Measurements from ENCODE around the gene VASH1.
"Not testable (repeated sequence)": the region's sequence is repeated elsewhere in the genome, so short reads cannot be mapped to it uniquely, and the experiment has no call there.

VASH1 gene

GRCh38 chr14:76761136-76761959 is at the start of gene VASH1:
VASH1 (plus strand) TSS chr14:76761468; CDS start chr14:76762822, 1,354 bp downstream.
- no peaks in the 10 kb centered on the region for H3K36me3 ChIP-seq (ENCODE audit: control insufficient read depth, low read depth, low read length)
- peak within 1 kb of the TSS; percentile 20 for H3K9ac ChIP-seq (ENCODE audit: low read length)
- H3K9me3 ChIP-seq (ENCODE audit: control insufficient read depth, low read depth, low read length) = no peaks in the 10 kb centered on the region
- no peak within 1 kb of the TSS for H3K27ac ChIP-seq (ENCODE audit: low read length)
- H3K4me1 ChIP-seq (ENCODE audit: control insufficient read depth, low read depth, low read length) = no peaks in the 10 kb centered on the region
- peaks cover 50% of the 10 kb centered on the region for H3K27me3 ChIP-seq (ENCODE audit: control insufficient read depth, insufficient read depth, low read length)
- H3K4me3 ChIP-seq (ENCODE audit: low read length) = peak within 1 kb of the TSS; percentile 59

- H3K4me1 ChIP-seq (ENCODE audit: control insufficient read depth, low read depth, low read length) = no peaks in the 10 kb centered on the region
- H3K4me3 ChIP-seq (ENCODE audit: low read length) = no peak overlapping the region
- H3K36me3 ChIP-seq (ENCODE audit: control insufficient read depth, low read depth, low read length) = no peaks in the 10 kb centered on the region
- no peaks in the 10 kb centered on the region for H3K27me3 ChIP-seq (ENCODE audit: control insufficient read depth, insufficient read depth, low read length)
- no peak overlapping the region for H3K9ac ChIP-seq (ENCODE audit: low read length)
- H3K9me3 ChIP-seq (ENCODE audit: control insufficient read depth, low read depth, low read length) = no peaks in the 10 kb centered on the region
- no peak overlapping the region for H3K27ac ChIP-seq (ENCODE audit: low read length)
Measured at GRCh38 chr14:76713121-76713520, 48.1 kb upstream of the VASH1 start.

- Histone ChIP-seq H3K27ac (ENCODE audit: low read length) (no peak overlapping the region), H3K9me3 (ENCODE audit: control insufficient read depth, low read depth, low read length) (no peaks in the 10 kb centered on the region), H3K9ac (ENCODE audit: low read length) (no peak overlapping the region), H3K36me3 (ENCODE audit: control insufficient read depth, low read depth, low read length) (no peaks in the 10 kb centered on the region), H3K4me1 (ENCODE audit: control insufficient read depth, low read depth, low read length) (no peaks in the 10 kb centered on the region), H3K4me3 (ENCODE audit: low read length) (no peak overlapping the region), H3K27me3 (ENCODE audit: control insufficient read depth, insufficient read depth, low read length) (no peaks in the 10 kb centered on the region)
Measured at GRCh38 chr14:76714470-76714869, 46.8 kb upstream of the VASH1 start.

GRCh38 chr14:76715101-76715500 is 46.2 kb upstream of the VASH1 start:
- no peak overlapping the region for H3K4me3 ChIP-seq (ENCODE audit: low read length)
- peaks cover 1% of the 10 kb centered on the region for H3K4me1 ChIP-seq (ENCODE audit: control insufficient read depth, low read depth, low read length)
- no peak overlapping the region for H3K9ac ChIP-seq (ENCODE audit: low read length)
- H3K27me3 ChIP-seq (ENCODE audit: control insufficient read depth, insufficient read depth, low read length) = no peaks in the 10 kb centered on the region
- no peak overlapping the region for H3K27ac ChIP-seq (ENCODE audit: low read length)
- H3K36me3 ChIP-seq (ENCODE audit: control insufficient read depth, low read depth, low read length) = no peaks in the 10 kb centered on the region
- no peaks in the 10 kb centered on the region for H3K9me3 ChIP-seq (ENCODE audit: control insufficient read depth, low read depth, low read length)

GRCh38 chr14:76715511-76716081 is 45.7 kb upstream of the VASH1 start:
- Histone ChIP-seq H3K27me3 (ENCODE audit: control insufficient read depth, insufficient read depth, low read length) (no peaks in the 10 kb centered on the region), H3K4me1 (ENCODE audit: control insufficient read depth, low read depth, low read length) (peaks cover 3% of the 10 kb centered on the region), H3K9me3 (ENCODE audit: control insufficient read depth, low read depth, low read length) (no peaks in the 10 kb centered on the region), H3K9ac (ENCODE audit: low read length) (no peak overlapping the region), H3K36me3 (ENCODE audit: control insufficient read depth, low read depth, low read length) (no peaks in the 10 kb centered on the region), H3K4me3 (ENCODE audit: low read length) (no peak overlapping the region), H3K27ac (ENCODE audit: low read length) (no peak overlapping the region)

- Histone ChIP-seq H3K4me1 (ENCODE audit: control insufficient read depth, low read depth, low read length) (peaks cover 3% of the 10 kb centered on the region), H3K4me3 (ENCODE audit: low read length) (no peak overlapping the region), H3K9ac (ENCODE audit: low read length) (no peak overlapping the region), H3K9me3 (ENCODE audit: control insufficient read depth, low read depth, low read length) (no peaks in the 10 kb centered on the region), H3K27me3 (ENCODE audit: control insufficient read depth, insufficient read depth, low read length) (no peaks in the 10 kb centered on the region), H3K36me3 (ENCODE audit: control insufficient read depth, low read depth, low read length) (no peaks in the 10 kb centered on the region), H3K27ac (ENCODE audit: low read length) (no peak overlapping the region)
Measured at GRCh38 chr14:76716285-76716684, 45.0 kb upstream of the VASH1 start.

- Histone ChIP-seq H3K4me1 (ENCODE audit: control insufficient read depth, low read depth, low read length) (peaks cover 3% of the 10 kb centered on the region), H3K27me3 (ENCODE audit: control insufficient read depth, insufficient read depth, low read length) (no peaks in the 10 kb centered on the region)
Measured at GRCh38 chr14:76717508-76718290, 43.6 kb upstream of the VASH1 start.

GRCh38 chr14:76718306-76719040 is 42.8 kb upstream of the VASH1 start:
- Histone ChIP-seq H3K9me3 (ENCODE audit: control insufficient read depth, low read depth, low read length) (no peaks in the 10 kb centered on the region), H3K4me3 (ENCODE audit: low read length) (no peak overlapping the region), H3K27me3 (ENCODE audit: control insufficient read depth, insufficient read depth, low read length) (no peaks in the 10 kb centered on the region), H3K4me1 (ENCODE audit: control insufficient read depth, low read depth, low read length) (peaks cover 3% of the 10 kb centered on the region), H3K9ac (ENCODE audit: low read length) (no peak overlapping the region), H3K36me3 (ENCODE audit: control insufficient read depth, low read depth, low read length) (no peaks in the 10 kb centered on the region), H3K27ac (ENCODE audit: low read length) (no peak overlapping the region)

More at GRCh38 chr14:76717508-76718290, 43.6 kb upstream of the VASH1 start:
- no peak overlapping the region for H3K9ac ChIP-seq (ENCODE audit: low read length)
- no peaks in the 10 kb centered on the region for H3K9me3 ChIP-seq (ENCODE audit: control insufficient read depth, low read depth, low read length)
- H3K4me3 ChIP-seq (ENCODE audit: low read length) = no peak overlapping the region
- no peaks in the 10 kb centered on the region for H3K36me3 ChIP-seq (ENCODE audit: control insufficient read depth, low read depth, low read length)
- H3K27ac ChIP-seq (ENCODE audit: low read length) = no peak overlapping the region

- Histone ChIP-seq H3K36me3 (ENCODE audit: control insufficient read depth, low read depth, low read length) (no peaks in the 10 kb centered on the region), H3K4me1 (ENCODE audit: control insufficient read depth, low read depth, low read length) (peaks cover 9% of the 10 kb centered on the region), H3K27me3 (ENCODE audit: control insufficient read depth, insufficient read depth, low read length) (no peaks in the 10 kb centered on the region), H3K9ac (ENCODE audit: low read length) (no peak overlapping the region), H3K9me3 (ENCODE audit: control insufficient read depth, low read depth, low read length) (no peaks in the 10 kb centered on the region), H3K4me3 (ENCODE audit: low read length) (no peak overlapping the region), H3K27ac (ENCODE audit: low read length) (no peak overlapping the region)
Measured at GRCh38 chr14:76719666-76720065, 41.6 kb upstream of the VASH1 start.

GRCh38 chr14:76720382-76720813 is 40.9 kb upstream of the VASH1 start:
- no peak overlapping the region for H3K27ac ChIP-seq (ENCODE audit: low read length)
- H3K27me3 ChIP-seq (ENCODE audit: control insufficient read depth, insufficient read depth, low read length) = no peaks in the 10 kb centered on the region
- no peaks in the 10 kb centered on the region for H3K9me3 ChIP-seq (ENCODE audit: control insufficient read depth, low read depth, low read length)
- no peak overlapping the region for H3K4me3 ChIP-seq (ENCODE audit: low read length)
- peaks cover 13% of the 10 kb centered on the region for H3K4me1 ChIP-seq (ENCODE audit: control insufficient read depth, low read depth, low read length)
- H3K36me3 ChIP-seq (ENCODE audit: control insufficient read depth, low read depth, low read length) = no peaks in the 10 kb centered on the region
- H3K9ac ChIP-seq (ENCODE audit: low read length) = no peak overlapping the region

- H3K9me3 ChIP-seq (ENCODE audit: control insufficient read depth, low read depth, low read length); H3K27me3 ChIP-seq (ENCODE audit: control insufficient read depth, insufficient read depth, low read length); H3K36me3 ChIP-seq (ENCODE audit: control insufficient read depth, low read depth, low read length); H3K4me3 ChIP-seq (ENCODE audit: low read length); H3K27ac ChIP-seq (ENCODE audit: low read length); H3K9ac ChIP-seq (ENCODE audit: low read length): not testable (repeated sequence)
- peaks cover 13% of the 10 kb centered on the region for H3K4me1 ChIP-seq (ENCODE audit: control insufficient read depth, low read depth, low read length)
Measured at GRCh38 chr14:76721506-76721905, 39.8 kb upstream of the VASH1 start.
